H1 (cell line): ENCODE measurements around the gene RETREG1. TPM values are rescaled to one million over a fixed set of nuclear protein-coding genes. Genes with fewer than 3 reads are reported as not detected.

Source experiments
- CTCF ChIA-PET: fragments of 300-600 bp; sonication (Branson Sonifier 250); formaldehyde crosslinking; loops from one replicate; lab custom pipeline; 2021; ENCODE audit not compliant: partially characterized antibody; lab: Charles Lee
- POLR2A ChIA-PET: fragments of 300-600 bp; sonication (Branson Sonifier 250); formaldehyde crosslinking; loops from one replicate; lab custom pipeline; 2021; ENCODE audit warnings: inconsistent platforms; ENCODE audit not compliant: partially characterized antibody; lab: Charles Lee
- DNase-seq, 2 experiments: peaks; one replicate each; pipeline versions ENCODE4 v3.0.0 to v3.0.0-alpha.2; 2010 to 2022; ENCODE audit warnings: low spot score in 2 of 2, low read depth in 1 of 2, mixed read lengths in 1 of 2
- FAIRE-seq: peaks from 2 replicates; lab custom pipeline; 2011; peaks lifted over from hg19 to GRCh38; lab: Jason Lieb, UNC
- H2AFZ ChIP-seq: 2 replicates; pipeline ENCODE4 v1.8.1; 2012; ENCODE audit warnings: low read length, inconsistent platforms
- H2AK5ac ChIP-seq: 2 replicates; pipeline ENCODE4 v1.6.1; 2013; ENCODE audit warnings: low read depth, low read length
- H2BK120ac ChIP-seq: replicated peaks from 2 replicates; pipeline ENCODE3; 2013; ENCODE audit warnings: low read depth, low read length, inconsistent platforms
- H2BK12ac ChIP-seq: 2 replicates; pipeline ENCODE4 v1.6.1; 2013; ENCODE audit warnings: low read depth, low read length
- H2BK15ac ChIP-seq: 2 replicates; pipeline ENCODE4 v1.6.1; 2013; ENCODE audit warnings: low read length
- H2BK20ac ChIP-seq: 2 replicates; pipeline ENCODE4 v1.6.1; 2013; ENCODE audit warnings: low read length
- H2BK5ac ChIP-seq: 2 replicates; pipeline ENCODE4 v1.6.1; 2013; ENCODE audit warnings: low read depth, low read length
- H3K14ac ChIP-seq: 2 replicates; pipeline ENCODE4 v1.6.1; 2013; ENCODE audit warnings: inconsistent platforms; ENCODE audit not compliant: insufficient read length
- H3K18ac ChIP-seq: 2 replicates; pipeline ENCODE4 v1.6.1; 2013; ENCODE audit warnings: low read length; ENCODE audit errors: extremely low read depth
- H3K23ac ChIP-seq: 2 replicates; pipeline ENCODE4 v1.6.1; 2013; ENCODE audit warnings: inconsistent platforms; ENCODE audit not compliant: insufficient read length
- H3K23me2 ChIP-seq: 2 replicates; pipeline ENCODE4 v1.6.1; 2013; ENCODE audit warnings: low read depth, low read length
- H3K27ac ChIP-seq: 2 replicates; pipeline ENCODE4 v1.6.1; 2011; ENCODE audit warnings: low read depth, low read length, inconsistent platforms
- H3K27me3 ChIP-seq, 4 experiments: replicated peaks in 1 of 4; 1 replicate in 1 of 4; 2 replicates in 3 of 4; pipeline versions ENCODE4 v1.6.1 to v1.8.1; 2011 to 2013; ENCODE audit warnings: low read length in 3 of 4, mild to moderate bottlenecking in 3 of 4, inconsistent platforms in 2 of 4, mixed read lengths in 2 of 4, moderate library complexity in 1 of 4; ENCODE audit not compliant: control insufficient read depth in 3 of 4, insufficient read depth in 3 of 4; ENCODE audit errors: extremely low read depth in 1 of 4
- H3K36me3 ChIP-seq, 4 experiments: 2 replicates each; pipeline versions ENCODE4 v1.6.1 to v1.8.1; 2011 to 2013; ENCODE audit warnings: mild to moderate bottlenecking in 4 of 4, low read length in 3 of 4, moderate library complexity in 2 of 4, control low read depth in 1 of 4, inconsistent platforms in 1 of 4; ENCODE audit not compliant: insufficient read depth in 4 of 4, control insufficient read depth in 2 of 4
- H3K4ac ChIP-seq: replicated peaks from 2 replicates; pipeline ENCODE3; 2013; ENCODE audit warnings: low read length, low read depth, mixed read lengths, inconsistent platforms; ENCODE audit not compliant: insufficient read length
- H3K4me1 ChIP-seq, 4 experiments: replicated peaks in 1 of 4; 1 replicate in 1 of 4; 2 replicates in 3 of 4; pipeline versions ENCODE4 v1.6.1 to v1.8.1; 2011 to 2013; ENCODE audit warnings: low read length in 3 of 4, inconsistent platforms in 2 of 4, mixed read lengths in 1 of 4; ENCODE audit not compliant: insufficient read depth in 4 of 4, control insufficient read depth in 3 of 4
- H3K4me2 ChIP-seq, 2 experiments: 2 replicates each; pipeline versions ENCODE4 v1.6.1 to v1.8.1; 2011 to 2013; ENCODE audit warnings: low read depth in 2 of 2, low read length in 2 of 2, control low read depth in 1 of 2, inconsistent platforms in 1 of 2, mild to moderate bottlenecking in 1 of 2; ENCODE audit not compliant: insufficient read depth in 1 of 2
- H3K4me3 ChIP-seq, 4 experiments: fragments of 200-600, 300-600 bp in 1 of 4; sonication (generic), shearing (Covaris generic), sonication (Bioruptor Twin) in 1 of 4; 2 replicates each; pipeline versions ENCODE4 v1.5.1 to v1.8.1; 2011 to 2016; ENCODE audit warnings: low read length in 4 of 4, low read depth in 3 of 4, control low read depth in 2 of 4, inconsistent platforms in 2 of 4, mild to moderate bottlenecking in 2 of 4, mixed read lengths in 1 of 4, moderate library complexity in 1 of 4; ENCODE audit not compliant: insufficient read depth in 2 of 4; ENCODE audit errors: extremely low read depth in 1 of 4
- H3K56ac ChIP-seq: replicated peaks from 2 replicates; pipeline ENCODE3; 2013; ENCODE audit warnings: low read depth, mild to moderate bottlenecking, mixed read lengths, low read length, inconsistent platforms; ENCODE audit not compliant: insufficient read length
- H3K79me1 ChIP-seq: 2 replicates; pipeline ENCODE4 v1.6.1; 2013; ENCODE audit warnings: low read depth, low read length, control low read depth
- H3K79me2 ChIP-seq, 2 experiments: 2 replicates each; pipeline versions ENCODE4 v1.6.1 to v1.8.1; 2012 to 2013; ENCODE audit warnings: low read length in 2 of 2, mild to moderate bottlenecking in 2 of 2, inconsistent platforms in 1 of 2; ENCODE audit not compliant: insufficient read depth in 2 of 2, control insufficient read depth in 1 of 2
- H3K9ac ChIP-seq, 4 experiments: replicated peaks in 1 of 4; 1 replicate in 1 of 4; 2 replicates in 3 of 4; pipeline versions ENCODE4 v1.6.1 to v1.8.1; 2011 to 2013; ENCODE audit warnings: low read depth in 3 of 4, low read length in 3 of 4, control low read depth in 2 of 4, mild to moderate bottlenecking in 2 of 4, moderate library complexity in 2 of 4, inconsistent platforms in 1 of 4; ENCODE audit errors: extremely low read depth in 1 of 4
- H3K9me3 ChIP-seq, 2 experiments: 2 replicates each; pipeline versions ENCODE4 v1.6.1 to v1.8.1; 2012 to 2013; ENCODE audit warnings: mild to moderate bottlenecking in 2 of 2, moderate library complexity in 2 of 2, control low read depth in 1 of 2, inconsistent platforms in 1 of 2, low read depth in 1 of 2, low read length in 1 of 2, mixed read lengths in 1 of 2; ENCODE audit not compliant: insufficient read depth in 2 of 2
- H4K20me1 ChIP-seq, 2 experiments: replicated peaks in 1 of 2; 2 replicates each; pipeline versions ENCODE3 to v1.8.1; 2011 to 2013; ENCODE audit warnings: inconsistent platforms in 2 of 2, low read length in 2 of 2, mild to moderate bottlenecking in 1 of 2; ENCODE audit not compliant: insufficient read depth in 2 of 2, control insufficient read depth in 1 of 2
- H4K5ac ChIP-seq: 2 replicates; pipeline ENCODE4 v1.6.1; 2013; ENCODE audit warnings: low read length, low read depth, mixed read lengths, inconsistent platforms; ENCODE audit not compliant: insufficient read length
- H4K8ac ChIP-seq: 2 replicates; pipeline ENCODE4 v1.8.0; 2013; ENCODE audit warnings: mild to moderate bottlenecking, moderate library complexity, low read length, inconsistent platforms; ENCODE audit not compliant: insufficient read depth; ENCODE audit errors: extremely low read depth
- H4K91ac ChIP-seq: replicated peaks from 2 replicates; pipeline ENCODE3; 2013; ENCODE audit warnings: low read length, mixed read lengths, inconsistent platforms; ENCODE audit not compliant: insufficient read length
- ASH2L ChIP-seq: fragments of 200-600, 300-600 bp; sonication (generic); IDR thresholded peaks from one replicate; pipeline ENCODE4 v1.7.1; 2017; ENCODE audit warnings: low read length
- CHD2 ChIP-seq: IDR thresholded peaks from 2 replicates; pipeline ENCODE4 v1.6.1; 2012; ENCODE audit warnings: low read length, improper control_type of control experiment
- EP300 ChIP-seq, 2 experiments: IDR thresholded peaks; 1 replicate in 1 of 2; 2 replicates in 1 of 2; pipeline ENCODE4 v1.6.1; 2011 to 2012; ENCODE audit warnings: low read depth in 2 of 2, low read length in 2 of 2, mild to moderate bottlenecking in 2 of 2, borderline replicate concordance in 1 of 2, inconsistent platforms in 1 of 2, moderate library complexity in 1 of 2
- FOSL1 ChIP-seq: IDR thresholded peaks from 2 replicates; pipeline ENCODE4 v1.6.1; 2011; ENCODE audit warnings: mild to moderate bottlenecking, low read depth, low read length, moderate library complexity; ENCODE audit not compliant: insufficient read depth
- JUND ChIP-seq: IDR thresholded peaks from 2 replicates; pipeline ENCODE4 v1.6.1; 2011; ENCODE audit warnings: mild to moderate bottlenecking, improper control_type of control experiment, low read length
- RNF2 ChIP-seq: fragments of 200-900, 300-1000 bp; sonication (generic); IDR thresholded peaks from 2 replicates; pipeline ENCODE4 v1.7.1; 2016; ENCODE audit warnings: borderline replicate concordance, low read depth, mild to moderate bottlenecking, antibody characterized with exemption, low read length; ENCODE audit not compliant: poor library complexity, severe bottlenecking; ENCODE audit errors: missing control alignments
- SIN3A ChIP-seq, 2 experiments: IDR thresholded peaks in 1 of 2; conservative IDR thresholded peaks in 1 of 2; 2 replicates each; pipeline ENCODE4 v1.6.1; 2011 to 2012; ENCODE audit warnings: low read length in 2 of 2, improper control_type of control experiment in 1 of 2, low read depth in 1 of 2, mild to moderate bottlenecking in 1 of 2
- WGBS, 2 experiments: shearing (Covaris generic) in 1 of 2; methylation state at CpG; one replicate each; pipeline versions ENCODE4 v1.1.6 to v1.1.7; 2013 to 2015; ENCODE audit warnings: low lambda C conversion rate in 2 of 2, mixed read lengths in 2 of 2, inconsistent platforms in 1 of 2, low coverage in 1 of 2, missing lambda C conversion rate in 1 of 2; ENCODE audit not compliant: insufficient replicate concordance in 2 of 2, insufficient coverage in 1 of 2, insufficient read length in 1 of 2; ENCODE audit errors: extremely low coverage in 1 of 2, missing lambda C conversion rate in 1 of 2; 5-methylcytosine and 5-hydroxymethylcytosine counted together
- polyA plus RNA-seq, 7 experiments: library from polyadenylated mRNA; depleted of rRNA in 3 of 7; stranded (reverse) in 5 of 7; unstranded in 2 of 7; fragments of >200 nt in 5 of 7; fragments of 200-250 nt in 2 of 7; gene quantifications; 1 replicate in 5 of 7; 2 replicates in 1 of 7; 4 replicates in 1 of 7; pipeline versions ENCODE4 v1.2.1 to v1.2.3, GENCODE V29; 2011 to 2013; ENCODE audit warnings: missing spikeins in 2 of 7, mixed read lengths in 2 of 7
- total RNA-seq: library from RNA; stranded (reverse); fragmentation: NEBNext Ultra II Directional; extraction: Animal tissue kit (Norgen Biotek cat#: 25700); gene quantifications from 2 replicates; pipeline ENCODE4 v1.2.1, GENCODE V29; 2021

The RETREG1 gene
- total and polyA plus RNA-seq, 2 of the 8 experiments (the other 6 are each of a cell fraction or from before 2014, with no cell fraction given), result 0.62 to 1.9 TPM

DNA sequence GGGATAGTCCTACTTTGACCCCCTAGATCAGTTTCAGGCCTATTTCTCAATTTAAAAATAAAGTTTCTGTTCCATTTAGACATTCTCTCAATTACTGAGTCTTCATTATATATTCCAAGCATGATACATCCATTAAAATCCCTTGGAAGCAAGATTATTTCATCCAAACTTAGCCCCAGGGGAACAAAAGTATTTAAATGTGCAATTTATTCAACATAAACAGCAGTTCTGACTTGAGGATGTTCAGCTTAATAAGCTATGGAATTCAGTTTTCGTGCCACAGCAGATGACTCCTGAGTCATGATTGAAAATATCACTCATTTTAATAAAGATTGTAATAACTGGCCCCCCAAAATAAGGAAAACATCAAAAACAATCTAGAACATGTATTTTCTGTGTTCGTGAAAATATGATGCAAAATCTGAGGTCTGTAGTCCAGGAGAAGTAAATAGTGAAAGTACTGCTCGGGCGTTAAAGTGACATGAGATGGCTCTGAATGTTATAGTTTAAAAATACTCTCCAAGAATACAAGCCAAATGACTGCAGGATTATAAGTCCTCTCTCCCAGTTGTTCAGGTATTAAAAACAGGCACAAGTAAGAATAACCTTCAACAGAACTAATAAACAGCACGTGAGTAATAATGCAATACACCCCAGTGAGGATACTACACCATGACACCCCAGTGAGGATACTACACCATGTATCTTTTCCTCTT is 67.1 kb downstream of the RETREG1 start:
- H3K4me2 ChIP-seq, result no peak overlapping the region
- no peak overlapping the region for H2BK120ac ChIP-seq
- H3K9me3 ChIP-seq, result no peaks in the 10 kb centered on the region
- ChIA-PET CTCF (interaction anchor here (0.7 to 9.8 kb wide), 20 partner anchors 8 to 640 kb away, joined by 3 to 155 read pairs (median 5); no protein-coding TSS in a partner anchor), POLR2A (no interaction called here)
- no peak for FAIRE-seq
- H3K23ac ChIP-seq, result no peak overlapping the region
- H4K91ac ChIP-seq, result no peak overlapping the region
- H3K79me1 ChIP-seq, result no peaks in the 10 kb centered on the region
- 93% methylated on average over 5 of the region's 5 CpGs; no CpG with 5 or more reads in 1 of the 2 experiments for WGBS, 2 experiments
- no peak overlapping the region for H2BK15ac ChIP-seq
- H2AK5ac ChIP-seq, result no peak overlapping the region
- no peak overlapping the region for H3K27ac ChIP-seq
- H3K4me1 ChIP-seq, result 0 out of 7 replicates have a peak, but pooled peaks cover 0 to 2% (median 0%) of the 10 kb centered on the region in 4 experiments
- H3K4me3 ChIP-seq, result no peak overlapping the region
- H2BK20ac ChIP-seq, result no peak overlapping the region
- H4K5ac ChIP-seq, result no peak overlapping the region
- no peaks in the 10 kb centered on the region for H3K36me3 ChIP-seq
- H4K8ac ChIP-seq, result no peak overlapping the region
- H4K20me1 ChIP-seq, result no peaks in the 10 kb centered on the region
- H3K18ac ChIP-seq, result no peak overlapping the region
- H2AFZ ChIP-seq, result no peak overlapping the region
- H3K23me2 ChIP-seq, result no peaks in the 10 kb centered on the region
- H3K79me2 ChIP-seq, result no peaks in the 10 kb centered on the region
- H3K27me3 ChIP-seq, result no peaks in the 10 kb centered on the region
- no peak overlapping the region for H3K56ac ChIP-seq
- H2BK12ac ChIP-seq, result no peak overlapping the region
- TF ChIP-seq JUND (no peak), RNF2 (no peak), SIN3A (conservative IDR thresholded peaks at IDR 0.05 in 1 of 2, IDR thresholded peaks at IDR 0.05 in 1 of 2; ENCODE audit: low read depth in 1 of 2, low read length in 2 of 2) (no peak), FOSL1 (no peak), ASH2L (no peak), EP300 (IDR thresholded peaks at IDR 0.05; ENCODE audit: borderline replicate concordance in 1 of 2, low read depth in 2 of 2, low read length in 2 of 2) (no peak), CHD2 (no peak)
- H3K9ac ChIP-seq, result no peak overlapping the region
- H3K14ac ChIP-seq, result no peak overlapping the region
- H2BK5ac ChIP-seq, result no peak overlapping the region
- DNase-seq, result no peak
- no peak overlapping the region for H3K4ac ChIP-seq
